Trophoblast cell (in vitro differentiated cells and primary cell): ENCODE data around the gene GLRX.

Experiments used
- DNase-seq, 2 donors: peaks; one replicate each; pipeline ENCODE4 v3.0.0-alpha.2; 2016
- H2AFZ ChIP-seq: 2 replicates; pipeline ENCODE4 v1.6.1; 2013; ENCODE audit warnings: low read length, moderate library complexity, mild to moderate bottlenecking; ENCODE audit not compliant: insufficient read depth, poor library complexity
- H2AK5ac ChIP-seq: 2 replicates; pipeline ENCODE4 v1.6.1; 2013; ENCODE audit warnings: mild to moderate bottlenecking, low read length
- H2BK120ac ChIP-seq: 2 replicates; pipeline ENCODE4 v1.6.1; 2013; ENCODE audit warnings: low read length, mild to moderate bottlenecking, moderate library complexity; ENCODE audit not compliant: insufficient read depth, poor library complexity
- H2BK12ac ChIP-seq: 2 replicates; pipeline ENCODE4 v1.6.1; 2013; ENCODE audit warnings: mild to moderate bottlenecking, low read length, moderate library complexity
- H2BK5ac ChIP-seq: 2 replicates; pipeline ENCODE4 v1.6.1; 2013; ENCODE audit warnings: low read length, low read depth, moderate library complexity, mild to moderate bottlenecking; ENCODE audit not compliant: poor library complexity
- H3K14ac ChIP-seq: 2 replicates; pipeline ENCODE4 v1.6.1; 2013; ENCODE audit warnings: mild to moderate bottlenecking, low read length
- H3K18ac ChIP-seq: 2 replicates; pipeline ENCODE4 v1.6.1; 2013; ENCODE audit warnings: mild to moderate bottlenecking, low read length
- H3K23ac ChIP-seq: 2 replicates; pipeline ENCODE4 v1.6.1; 2013; ENCODE audit warnings: low read length
- H3K27ac ChIP-seq: 2 replicates; pipeline ENCODE4 v1.5.1; 2013; ENCODE audit warnings: low read depth, mild to moderate bottlenecking, inconsistent platforms, low read length, moderate library complexity
- H3K27me3 ChIP-seq: 2 replicates; pipeline ENCODE4 v1.6.1; 2013; ENCODE audit warnings: inconsistent platforms, mild to moderate bottlenecking, low read length, moderate library complexity; ENCODE audit not compliant: insufficient read depth
- H3K36me3 ChIP-seq, 2 experiments: 1 replicate in 1 of 2; 2 replicates in 1 of 2; pipeline ENCODE4 v1.6.1; 2013; ENCODE audit warnings: low read length in 2 of 2, mild to moderate bottlenecking in 2 of 2, moderate library complexity in 1 of 2; ENCODE audit not compliant: insufficient read depth in 2 of 2, control insufficient read depth in 1 of 2
- H3K4ac ChIP-seq: 2 replicates; pipeline ENCODE4 v1.6.1; 2013; ENCODE audit warnings: low read depth, mild to moderate bottlenecking, low read length, moderate library complexity
- H3K4me1 ChIP-seq, 2 experiments: 1 replicate in 1 of 2; 2 replicates in 1 of 2; pipeline ENCODE4 v1.6.1; 2013; ENCODE audit warnings: low read length in 2 of 2, mild to moderate bottlenecking in 2 of 2, moderate library complexity in 1 of 2; ENCODE audit not compliant: insufficient read depth in 2 of 2, control insufficient read depth in 1 of 2
- H3K4me2 ChIP-seq: 2 replicates; pipeline ENCODE4 v1.6.1; 2013; ENCODE audit warnings: inconsistent platforms, mild to moderate bottlenecking, low read length, moderate library complexity
- H3K4me3 ChIP-seq: 2 replicates; pipeline ENCODE4 v1.5.1; 2013; ENCODE audit warnings: mild to moderate bottlenecking, low read depth, low read length, inconsistent platforms
- H3K79me1 ChIP-seq: one replicate; pipeline ENCODE4 v1.6.1; 2013; ENCODE audit warnings: low read length
- H3K79me2 ChIP-seq: 2 replicates; pipeline ENCODE4 v1.6.1; 2013; ENCODE audit warnings: low read length, mild to moderate bottlenecking; ENCODE audit not compliant: control insufficient read depth, insufficient read depth, poor library complexity
- H3K9ac ChIP-seq: 2 replicates; pipeline ENCODE4 v1.6.1; 2013; ENCODE audit warnings: mild to moderate bottlenecking, low read length
- H3K9me3 ChIP-seq: 2 replicates; pipeline ENCODE4 v1.6.1; 2013; ENCODE audit warnings: low read depth, mild to moderate bottlenecking, control low read depth, inconsistent platforms, low read length; ENCODE audit not compliant: insufficient read depth
- H4K12ac ChIP-seq: 2 replicates; pipeline ENCODE4 v1.6.1; 2013; ENCODE audit warnings: low read depth, mild to moderate bottlenecking, low read length, moderate library complexity
- H4K8ac ChIP-seq: 2 replicates; pipeline ENCODE4 v1.6.1; 2013; ENCODE audit warnings: low read depth, mild to moderate bottlenecking, low read length, moderate library complexity
- H4K91ac ChIP-seq: one replicate; pipeline ENCODE4 v1.6.1; 2013; ENCODE audit warnings: low read depth, mild to moderate bottlenecking, low read length, moderate library complexity
- WGBS: extraction: QIAGEN DNeasy Blood & Tissue Kit; methylation state at CpG from one replicate; pipeline ENCODE4 v1.1.7; 2013; ENCODE audit warnings: missing lambda C conversion rate; ENCODE audit not compliant: insufficient read length, insufficient coverage; ENCODE audit errors: extremely low coverage; 5-methylcytosine and 5-hydroxymethylcytosine counted together

GLRX gene

GRCh38 chr5:95859661-95860060 is 37.1 kb upstream of the GLRX start:
- Histone ChIP-seq H3K36me3 (no peaks in the 10 kb centered on the region), H3K23ac (peak overlapping the region; percentile 76), H2AFZ (no peak overlapping the region), H3K27ac (peak overlapping the region; percentile 93), H3K4me1 (peaks cover 37 to 38% of the 10 kb centered on the region in 2 experiments), H3K79me2 (peaks cover 7% of the 10 kb centered on the region), H2BK12ac (peak overlapping the region; percentile 99), H3K18ac (peak overlapping the region; percentile 81), H4K8ac (peak overlapping the region; percentile 87), H3K4me3 (no peak overlapping the region), H2BK120ac (peak overlapping the region; percentile 98), H2AK5ac (peak overlapping the region; percentile 83), H3K9me3 (no peaks in the 10 kb centered on the region), H4K91ac (peak overlapping the region; percentile 94), H3K9ac (no peak overlapping the region), H3K14ac (peak overlapping the region; percentile 87), H3K79me1 (peaks cover 36% of the 10 kb centered on the region), H2BK5ac (peak overlapping the region; percentile 76), H3K4ac (peak overlapping the region; percentile 72), H3K27me3 (no peaks in the 10 kb centered on the region), H4K12ac (no peak overlapping the region), H3K4me2 (peak overlapping the region; percentile 4)
- DNase-seq, result no peak
- no CpG with 5 or more reads among the region's 4 CpGs for WGBS

GRCh38 chr5:95858661-95859595 is 36.4 kb upstream of the GLRX start:
- Histone ChIP-seq H3K79me2 (peaks cover 7% of the 10 kb centered on the region), H3K36me3 (no peaks in the 10 kb centered on the region), H3K14ac (peak overlapping the region; percentile 51), H4K8ac (peak overlapping the region; percentile 56), H3K9ac (no peak overlapping the region), H3K27ac (peak overlapping the region; percentile 93), H3K23ac (no peak overlapping the region), H2BK12ac (peak overlapping the region; percentile 68), H4K12ac (peak overlapping the region; percentile 7), H3K27me3 (no peaks in the 10 kb centered on the region), H4K91ac (peak overlapping the region; percentile 79), H3K18ac (peak overlapping the region; percentile 34), H3K4me1 (peaks cover 36 to 37% of the 10 kb centered on the region in 2 experiments), H2AK5ac (no peak overlapping the region), H3K79me1 (peaks cover 36% of the 10 kb centered on the region), H2BK120ac (no peak overlapping the region), H2BK5ac (peak overlapping the region; percentile 77), H3K9me3 (peaks cover 3% of the 10 kb centered on the region), H3K4me3 (no peak overlapping the region), H3K4me2 (peak overlapping the region; percentile 57), H2AFZ (peak overlapping the region; percentile 54), H3K4ac (no peak overlapping the region)
- no CpG with 5 or more reads among the region's 28 CpGs for WGBS
- peak; percentile 92 to 93 for DNase-seq

DNA sequence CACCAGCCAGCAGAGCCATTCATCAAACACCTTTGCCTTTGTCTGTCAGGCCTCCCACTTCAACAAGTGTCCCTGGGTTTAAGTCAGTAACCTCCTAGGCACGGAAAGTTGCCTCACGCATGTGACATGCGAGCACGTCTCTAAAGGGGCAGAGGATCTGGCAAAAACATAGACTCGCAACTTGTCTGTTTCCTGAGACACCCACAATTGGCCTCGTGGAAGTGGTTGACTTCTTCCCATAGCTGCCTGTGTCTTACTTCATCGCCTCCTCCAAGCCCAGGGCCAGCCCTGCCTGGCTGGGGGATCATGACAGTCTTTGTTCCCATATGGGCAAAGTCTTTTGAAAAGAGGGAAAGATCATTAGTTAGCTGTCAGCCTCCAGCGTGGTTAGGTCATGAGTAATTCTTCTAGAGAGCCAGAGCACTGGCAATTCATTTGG is 35.5 kb upstream of the GLRX start:
- Histone ChIP-seq H3K4ac (peak overlapping the region; percentile 49), H3K4me1 (peaks cover 33 to 36% of the 10 kb centered on the region in 2 experiments), H3K79me1 (peaks cover 33% of the 10 kb centered on the region), H3K9ac (no peak overlapping the region), H4K8ac (peak overlapping the region; percentile 77), H2BK120ac (peak overlapping the region; percentile 96), H3K18ac (peak overlapping the region; percentile 84), H3K14ac (peak overlapping the region; percentile 84), H2AK5ac (peak overlapping the region; percentile 80), H3K36me3 (no peaks in the 10 kb centered on the region), H4K91ac (peak overlapping the region; percentile 93), H3K9me3 (peaks cover 3% of the 10 kb centered on the region), H3K27me3 (no peaks in the 10 kb centered on the region), H3K23ac (no peak overlapping the region), H3K4me2 (peak overlapping the region; percentile 57), H3K4me3 (no peak overlapping the region), H4K12ac (peak overlapping the region; percentile 32), H2BK5ac (peak overlapping the region; percentile 73), H3K79me2 (peaks cover 7% of the 10 kb centered on the region), H3K27ac (peak overlapping the region; percentile 93), H2AFZ (peak overlapping the region; percentile 56), H2BK12ac (peak overlapping the region; percentile 97)
- no CpG with 5 or more reads among the region's 8 CpGs for WGBS
- peak; percentile 74 to 88 for DNase-seq

DNA sequence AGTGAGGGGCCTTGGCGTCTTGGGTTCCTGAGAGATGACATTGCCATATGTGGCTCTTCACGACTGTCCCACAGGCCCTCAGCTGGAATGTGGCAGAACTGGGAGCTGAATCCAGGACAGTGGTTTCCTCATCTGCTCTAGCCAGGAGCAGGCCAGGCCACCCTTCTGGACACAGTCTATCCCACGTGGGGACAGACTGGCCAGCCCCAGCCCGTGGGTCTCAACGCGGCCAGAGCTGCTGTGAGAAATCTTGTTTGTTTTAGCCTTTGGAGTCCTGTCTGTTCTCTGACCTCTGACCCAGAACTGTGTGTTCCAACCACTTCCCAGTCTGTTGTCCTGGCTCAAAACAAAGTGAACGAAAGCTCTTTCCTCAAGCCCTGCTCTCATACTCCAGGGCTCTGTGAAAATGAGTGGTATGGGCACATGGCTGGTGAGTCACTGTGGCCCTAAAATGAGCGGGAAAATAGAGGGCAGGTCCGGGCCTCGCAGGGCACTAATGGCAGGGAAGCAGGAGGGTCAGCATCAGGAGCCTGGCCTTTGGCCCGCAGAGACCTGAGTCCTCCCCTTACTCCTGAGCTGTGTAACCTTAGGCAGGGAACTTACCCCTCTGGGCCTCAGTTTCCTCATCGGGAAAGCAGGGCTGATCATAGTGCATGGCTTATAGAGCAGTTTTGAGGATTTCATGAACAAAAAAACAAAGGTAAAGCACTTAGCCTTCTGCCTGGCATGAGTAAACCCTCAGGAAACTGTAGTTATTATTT is 34.8 kb upstream of the GLRX start:
- H2BK120ac ChIP-seq, result peak overlapping the region; percentile 84
- peak overlapping the region; percentile 63 for H3K18ac ChIP-seq
- no peaks in the 10 kb centered on the region for H3K36me3 ChIP-seq
- H4K8ac ChIP-seq, result peak overlapping the region; percentile 72
- no peak overlapping the region for H3K4me3 ChIP-seq
- WGBS, result no CpG with 5 or more reads among the region's 12 CpGs
- DNase-seq, result peak; percentile 97
- H2BK12ac ChIP-seq, result peak overlapping the region; percentile 72
- peak overlapping the region; percentile 50 for H2AFZ ChIP-seq
- H3K27ac ChIP-seq, result peak overlapping the region; percentile 93
- peak overlapping the region; percentile 73 for H2BK5ac ChIP-seq
- peaks cover 28 to 35% of the 10 kb centered on the region in 2 experiments for H3K4me1 ChIP-seq
- peaks cover 3% of the 10 kb centered on the region for H3K9me3 ChIP-seq
- H3K79me1 ChIP-seq, result peaks cover 31% of the 10 kb centered on the region
- no peak overlapping the region for H3K23ac ChIP-seq
- no peak overlapping the region for H3K4ac ChIP-seq
- no peaks in the 10 kb centered on the region for H3K27me3 ChIP-seq
- peak overlapping the region; percentile 80 for H3K14ac ChIP-seq
- H4K91ac ChIP-seq, result peak overlapping the region; percentile 93
- peak overlapping the region; percentile 58 for H4K12ac ChIP-seq
- no peak overlapping the region for H3K4me2 ChIP-seq
- H3K9ac ChIP-seq, result no peak overlapping the region
- H2AK5ac ChIP-seq, result peak overlapping the region; percentile 91
- peaks cover 7% of the 10 kb centered on the region for H3K79me2 ChIP-seq
